Pancreas (tissue), 10 donors: ENCODE results near the gene FRMD5. TPM values are rescaled to one million over a fixed set of nuclear protein-coding genes. Genes with fewer than 3 reads are reported as not detected.
"Not testable (repeated sequence)": the region's sequence is repeated elsewhere in the genome, so short reads cannot be mapped to it uniquely, and the experiment has no call there.

Source experiments
- ATAC-seq, 4 donors: fragments of 200-7000 bp; cut with Tn5 transposase; one replicate each; pipeline versions ENCODE4 v1.8.0 to v1.9.1; 2020; ENCODE audit warnings: mild to moderate bottlenecking in 4 of 4, moderate library complexity in 4 of 4
- DNase-seq, 6 donors: peaks; one replicate each; pipeline ENCODE4 v3.0.0-alpha.2; 2020
- FAIRE-seq: peaks from 2 replicates; lab custom pipeline; 2012; peaks lifted over from hg19 to GRCh38; lab: Jason Lieb, UNC
- H3K27ac ChIP-seq, 4 donors: fragments of 200-600 bp; sonication (generic); 1 replicate in 3 of 4; 2 replicates in 1 of 4; pipeline versions ENCODE4 v1.5.0 to v1.8.0; 2020
- H3K27me3 ChIP-seq, 4 donors: fragments of 200-600 bp; one replicate each; pipeline ENCODE4 v1.8.0; 2021
- H3K36me3 ChIP-seq, 3 donors: fragments of 200-600 bp; sonication (generic) in 1 of 3; one replicate each; pipeline versions ENCODE4 v1.5.0 to v1.8.0; 2020 to 2021
- H3K4me1 ChIP-seq, 3 donors: fragments of 200-600 bp; one replicate each; pipeline ENCODE4 v1.8.0; 2021
- H3K4me3 ChIP-seq, 4 donors: fragments of 200-600 bp; sonication (generic) in 2 of 4; one replicate each; pipeline versions ENCODE4 v1.5.0 to v1.8.0; 2020 to 2021
- H3K9me3 ChIP-seq, 4 donors: fragments of 200-600 bp; one replicate each; pipeline ENCODE4 v1.8.0; 2021
- WGBS, 2 donors: extraction: QIAGEN DNeasy Blood & Tissue Kit; methylation state at CpG; one replicate each; pipeline ENCODE4 v1.1.7; 2013; 5-methylcytosine and 5-hydroxymethylcytosine counted together
- intact Hi-C, 3 donors: fragments of 100-400 bp; cut with DNase I; formaldehyde crosslinking; loops; one replicate each; pipeline versions ENCODE4 v1.11.1 to v1.14.2; 2022
- polyA plus RNA-seq, 2 donors: library from polyadenylated mRNA; stranded (reverse); fragments of 200-250 nt; gene quantifications; one replicate each; pipeline ENCODE4 v1.2.3, GENCODE V29; 2013
- total RNA-seq, 6 donors: library from RNA; stranded (reverse); fragmentation: NEBNext Ultra II Directional in 4 of 6; extraction: Animal tissue kit (Norgen Biotek cat#: 25700) in 4 of 6; gene quantifications; one replicate each; pipeline versions ENCODE4 v1.2.1 to v1.2.4, GENCODE V29; 2021 to 2023
- TF ChIP-seq, protein P1 (sequence below), 4 donors: fragments of 200-600 bp; sonication (generic) in 3 of 4; IDR thresholded peaks; one replicate each; pipeline versions ENCODE4 v1.5.0 to v1.8.0; 2021; ENCODE audit warnings: antibody characterized with exemption in 4 of 4
- donor health status: healthy with polysubstance abuse.
- donor health status: DM: no; HTN: no; CAD: no; lungs with moderate emphysema.
- donor health status: DM: no; HTN: no; CAD: no.
- donor health status: control.
- donor health status: control.
- donor health status: Bipolar disorder and iron deficiency.
- donor health status: DM: yes; HTN: yes; CAD: no.
- donor health status: DM: no; HTN: no; CAD: no.
- donor health status: DM: no; HTN: no; CAD: no.
- donor health status: DM: yes; HTN: yes; CAD: no.

The FRMD5 gene
- total and polyA plus RNA-seq, 8 donors, result 0.04 to 1.5 (median 0.35) TPM; not detected in 1

DNA sequence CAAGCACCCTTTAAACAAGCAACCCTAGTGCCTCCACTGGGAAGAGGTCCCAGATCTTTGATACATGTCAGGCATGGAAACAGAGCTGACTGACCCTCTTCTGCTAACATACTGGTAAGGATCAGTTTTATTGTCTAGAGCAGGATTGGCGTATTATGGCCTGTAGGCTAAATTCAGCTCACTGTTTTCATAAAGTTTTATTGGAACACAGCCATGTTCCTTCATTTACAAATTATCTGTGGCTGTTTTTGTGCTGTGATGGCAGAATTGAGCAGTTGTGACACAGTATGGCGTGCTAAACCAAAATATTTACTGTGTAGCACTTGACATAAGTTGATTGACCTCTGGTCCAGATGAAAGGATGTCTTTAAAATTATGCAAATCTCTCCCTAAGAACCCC lies 323.2 kb downstream of the FRMD5 start:
- no peaks in the 10 kb centered on the region for H3K4me1 ChIP-seq
- H3K4me3 ChIP-seq, result no peak overlapping the region
- H3K27me3 ChIP-seq, result no peaks in the 10 kb centered on the region
- FAIRE-seq (no peak), ATAC-seq (no peak), DNase-seq (no peak)
- H3K36me3 ChIP-seq, result no peaks in the 10 kb centered on the region
- WGBS, 2 donors, result 90 to 100% methylated on average over 2 of the region's 2 CpGs
- H3K27ac ChIP-seq, result no peak overlapping the region
- TF ChIP-seq, protein P1, sequence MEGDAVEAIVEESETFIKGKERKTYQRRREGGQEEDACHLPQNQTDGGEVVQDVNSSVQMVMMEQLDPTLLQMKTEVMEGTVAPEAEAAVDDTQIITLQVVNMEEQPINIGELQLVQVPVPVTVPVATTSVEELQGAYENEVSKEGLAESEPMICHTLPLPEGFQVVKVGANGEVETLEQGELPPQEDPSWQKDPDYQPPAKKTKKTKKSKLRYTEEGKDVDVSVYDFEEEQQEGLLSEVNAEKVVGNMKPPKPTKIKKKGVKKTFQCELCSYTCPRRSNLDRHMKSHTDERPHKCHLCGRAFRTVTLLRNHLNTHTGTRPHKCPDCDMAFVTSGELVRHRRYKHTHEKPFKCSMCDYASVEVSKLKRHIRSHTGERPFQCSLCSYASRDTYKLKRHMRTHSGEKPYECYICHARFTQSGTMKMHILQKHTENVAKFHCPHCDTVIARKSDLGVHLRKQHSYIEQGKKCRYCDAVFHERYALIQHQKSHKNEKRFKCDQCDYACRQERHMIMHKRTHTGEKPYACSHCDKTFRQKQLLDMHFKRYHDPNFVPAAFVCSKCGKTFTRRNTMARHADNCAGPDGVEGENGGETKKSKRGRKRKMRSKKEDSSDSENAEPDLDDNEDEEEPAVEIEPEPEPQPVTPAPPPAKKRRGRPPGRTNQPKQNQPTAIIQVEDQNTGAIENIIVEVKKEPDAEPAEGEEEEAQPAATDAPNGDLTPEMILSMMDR (IDR thresholded peaks at IDR 0.05), result no peak
- intact Hi-C loops, result no loop called here
- no peaks in the 10 kb centered on the region for H3K9me3 ChIP-seq

DNA sequence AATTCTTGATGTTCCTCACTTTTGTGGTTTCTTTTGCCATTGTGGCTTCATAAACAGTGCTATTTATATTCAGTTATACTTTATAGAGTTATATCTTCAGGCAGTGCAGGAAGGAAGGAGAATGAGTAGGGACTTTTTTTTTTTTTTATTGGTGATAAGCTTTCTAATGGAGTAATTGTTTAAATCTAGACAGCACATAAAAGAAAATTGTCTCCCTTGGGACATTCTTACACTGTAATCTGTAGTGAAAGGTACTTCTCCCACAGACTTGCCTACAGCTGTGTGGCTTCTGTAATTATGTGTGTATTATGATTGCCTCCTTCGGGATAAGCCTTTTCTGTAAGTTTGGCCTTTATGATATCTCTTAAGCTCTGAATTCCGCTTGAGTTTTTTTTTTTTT lies 326.7 kb downstream of the FRMD5 start:
- Histone ChIP-seq H3K27ac (no peak overlapping the region), H3K4me3 (no peak overlapping the region), H3K4me1 (no peaks in the 10 kb centered on the region), H3K27me3 (no peaks in the 10 kb centered on the region), H3K9me3 (no peaks in the 10 kb centered on the region), H3K36me3 (no peaks in the 10 kb centered on the region)
- FAIRE-seq (no peak), DNase-seq (no peak), ATAC-seq (no peak)
- TF ChIP-seq, protein P1 (IDR thresholded peaks at IDR 0.05), result no peak
- intact Hi-C loops, result no loop called here
- 75 to 92% methylated on average over 2 of the region's 2 CpGs for WGBS, 2 donors

DNA sequence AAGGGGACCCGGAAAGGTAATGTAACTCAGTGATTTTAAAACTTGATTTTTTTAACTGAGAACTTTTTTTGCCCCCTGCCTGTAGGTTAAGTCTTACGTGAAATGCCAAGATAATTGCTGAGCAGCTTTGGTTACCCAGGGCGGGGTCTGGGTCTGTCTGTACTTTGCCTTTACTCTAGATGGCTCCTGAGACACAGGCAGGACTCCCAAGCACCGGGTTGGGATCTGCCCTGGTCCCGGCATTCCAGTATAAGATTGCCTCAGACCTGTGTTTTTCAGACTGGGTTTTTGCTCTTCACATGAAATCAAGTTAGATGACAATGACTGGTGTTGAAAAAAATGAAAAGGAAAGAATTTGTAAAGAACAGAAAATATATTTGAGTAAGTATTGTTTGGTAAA lies 328.0 kb downstream of the FRMD5 start:
- Histone ChIP-seq H3K27me3 (no peaks in the 10 kb centered on the region), H3K9me3 (no peaks in the 10 kb centered on the region), H3K4me3 (no peak overlapping the region), H3K27ac (no peak overlapping the region), H3K36me3 (no peaks in the 10 kb centered on the region), H3K4me1 (no peaks in the 10 kb centered on the region)
- FAIRE-seq (no peak), ATAC-seq (no peak), DNase-seq (no peak)
- intact Hi-C loops, result no loop called here
- WGBS, 2 donors, result 93 to 94% methylated on average over 5 of the region's 5 CpGs
- TF ChIP-seq, protein P1 (IDR thresholded peaks at IDR 0.05), result no peak

DNA sequence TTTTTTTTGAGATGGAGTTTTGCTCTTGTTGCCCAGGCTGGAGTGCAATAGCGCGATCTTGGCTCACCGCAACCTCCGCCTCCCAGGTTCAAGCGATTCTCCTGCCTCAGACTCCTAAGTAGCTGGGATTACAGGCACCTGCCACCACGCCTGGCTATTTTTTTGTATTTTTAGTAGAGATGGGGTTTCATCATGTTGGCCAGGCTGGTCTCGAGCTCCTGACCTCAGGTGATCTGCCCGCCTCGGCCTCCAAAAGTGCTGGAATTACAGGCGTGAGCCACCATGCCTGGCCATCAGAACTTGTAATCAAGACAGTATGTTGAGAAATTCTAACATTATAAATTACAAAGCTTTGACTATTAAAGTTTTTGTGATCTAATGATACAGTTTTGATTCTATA lies 328.4 kb downstream of the FRMD5 start:
- H3K27me3 ChIP-seq, H3K36me3 ChIP-seq, DNase-seq, H3K9me3 ChIP-seq, H3K4me1 ChIP-seq, intact Hi-C loops, FAIRE-seq, H3K4me3 ChIP-seq, H3K27ac ChIP-seq, ATAC-seq: not testable (repeated sequence)
- WGBS, 2 donors, result 92 to 96% methylated on average over 8 to 10 of the region's 10 CpGs

DNA sequence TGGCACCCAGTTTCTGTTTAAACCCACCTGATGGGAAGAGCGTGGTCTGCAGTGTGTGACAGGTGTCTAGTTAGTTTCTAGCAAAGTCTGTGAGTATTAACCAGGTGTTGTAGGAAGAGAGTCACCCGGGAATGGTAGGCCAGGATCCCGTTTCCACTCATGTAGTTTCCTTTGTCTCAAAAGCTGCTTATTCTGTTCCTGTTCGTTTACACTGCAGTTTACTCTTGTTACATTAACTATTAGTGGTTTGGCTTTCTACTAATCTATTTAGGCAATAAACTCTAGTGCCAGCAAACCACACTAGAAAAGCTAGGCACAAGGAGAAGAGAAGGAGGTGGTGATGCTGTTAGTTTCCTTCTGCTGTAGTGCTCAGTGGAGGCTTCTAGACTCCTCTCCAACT lies 335.5 kb downstream of the FRMD5 start:
- intact Hi-C loops, result no loop called here
- Histone ChIP-seq H3K27me3 (no peaks in the 10 kb centered on the region), H3K4me1 (no peaks in the 10 kb centered on the region), H3K36me3 (no peaks in the 10 kb centered on the region), H3K9me3 (no peaks in the 10 kb centered on the region), H3K4me3 (no peak overlapping the region), H3K27ac (no peak overlapping the region)
- WGBS, 2 donors, result 55 to 57% methylated on average over 4 of the region's 4 CpGs
- no peak for DNase-seq
- no peak for ATAC-seq
- no peak for FAIRE-seq
- TF ChIP-seq, protein P1 (IDR thresholded peaks at IDR 0.05), result no peak
